Gastrocnemius medialis (tissue), 4 donors: ENCODE results near the gene LAP3.

Experiments
- CTCF ChIP-seq, 5 experiments: fragments of 450-650 bp in 3 of 5; fragments of 200-600 bp in 2 of 5; sonication (generic) in 2 of 5; IDR thresholded peaks in 4 of 5; conservative IDR thresholded peaks in 1 of 5; 1 replicate in 4 of 5; 2 replicates in 1 of 5; pipeline ENCODE4 v1.5.1; 2016 to 2019; ENCODE audit warnings: antibody characterized with exemption in 5 of 5, mild to moderate bottlenecking in 3 of 5, moderate library complexity in 3 of 5
- POLR2A ChIP-seq, 2 donors: fragments of 450-650 bp; IDR thresholded peaks; one replicate each; pipeline ENCODE4 v1.6.1; 2017; ENCODE audit warnings: antibody characterized with exemption in 2 of 2, mild to moderate bottlenecking in 2 of 2, moderate library complexity in 2 of 2

- no peak for TF ChIP-seq CTCF (IDR thresholded peaks at IDR 0.05 in 4 of 5, conservative IDR thresholded peaks at IDR 0.05 in 1 of 5)
- no peak for TF ChIP-seq POLR2A (IDR thresholded peaks at IDR 0.05)
Observed at GRCh38 chr4:17552427-17552826, 24.6 kb upstream of the LAP3 start.
